Measurements from ENCODE around the gene ULK1. TPM values are rescaled to one million over a fixed set of nuclear protein-coding genes. Genes with fewer than 3 reads are reported as not detected.
"Not testable (repeated sequence)": the region's sequence is repeated elsewhere in the genome, so short reads cannot be mapped to it uniquely, and the experiment has no call there.

The ULK1 gene
- total RNA-seq, 1 experiment from 2014 or later = 72.1 TPM

DNA sequence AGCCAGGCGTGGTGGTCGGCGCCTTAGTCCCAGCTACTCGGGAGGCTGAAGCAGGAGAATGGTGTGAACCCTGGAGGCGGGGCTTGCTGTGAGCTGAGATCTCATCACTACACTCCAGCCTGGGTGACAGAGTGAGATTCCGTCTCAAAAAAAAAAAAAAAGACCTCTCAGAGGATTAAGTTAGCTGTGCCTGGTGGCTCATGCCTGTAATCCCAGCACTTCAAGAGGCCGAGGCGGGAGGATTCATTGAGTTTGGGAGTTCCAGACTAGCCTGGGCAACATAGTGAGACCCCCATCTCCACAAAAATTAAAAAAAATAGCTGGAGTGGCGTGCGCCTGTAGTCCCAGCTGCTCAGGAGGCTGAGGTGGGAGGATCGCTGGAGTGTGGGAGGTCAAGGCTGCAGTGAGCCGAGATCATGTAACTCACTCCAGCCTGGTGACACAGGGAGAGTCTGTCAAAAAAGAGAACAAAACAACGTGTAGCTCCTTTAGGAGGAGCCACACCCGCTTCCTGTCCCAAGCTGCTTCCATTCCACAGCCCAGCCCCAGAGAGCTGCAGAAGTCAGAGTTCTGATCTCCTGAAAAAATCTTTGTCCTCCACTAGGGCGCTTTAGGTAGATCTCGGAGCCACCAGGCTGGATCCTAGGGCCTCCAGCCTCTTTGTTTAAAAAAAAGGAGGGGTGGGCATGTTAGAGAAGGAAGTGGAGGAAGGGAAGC is 11.5 kb upstream of the ULK1 start:
- BruUV-seq (replicated peaks) = no TSS peak
- ChIA-PET POLR2A (no interaction called here), CTCF (interaction anchor here (0.7 kb wide), 1 partner anchor 52 kb away, joined by 3 read pairs; no protein-coding TSS in a partner anchor)
- no peak for DNase-seq (ENCODE audit: low read depth, low spot score)
- no peaks in the 10 kb centered on the region for H3K4me1 ChIP-seq (ENCODE audit: control insufficient read depth, insufficient read depth, low read length)
- no peaks in the 10 kb centered on the region; the same call in 1 of the 2 replicates for H3K9me3 ChIP-seq (ENCODE audit: control insufficient read depth, insufficient read depth, low read depth, low read length)
- H3K27ac ChIP-seq (ENCODE audit: low read length) = peak overlapping the region; percentile 44; the same call in 1 of the 2 replicates
- no peak overlapping the region for H3K4me3 ChIP-seq (ENCODE audit: low read depth in 2 of 2, low read length in 2 of 2)
- no peaks in the 10 kb centered on the region for H3K36me3 ChIP-seq (ENCODE audit: control insufficient read depth, insufficient read depth, low read length)
- in situ Hi-C loops (cut with HindIII; ENCODE audit: low pct_unique_long_range_greater_than_20kb, low sequenced_read_pairs) = no loop called here
- intact Hi-C loops (cut with micrococcal nuclease; ENCODE audit: unreplicated experiment) = no loop called here
- TF ChIP-seq, protein P1, sequence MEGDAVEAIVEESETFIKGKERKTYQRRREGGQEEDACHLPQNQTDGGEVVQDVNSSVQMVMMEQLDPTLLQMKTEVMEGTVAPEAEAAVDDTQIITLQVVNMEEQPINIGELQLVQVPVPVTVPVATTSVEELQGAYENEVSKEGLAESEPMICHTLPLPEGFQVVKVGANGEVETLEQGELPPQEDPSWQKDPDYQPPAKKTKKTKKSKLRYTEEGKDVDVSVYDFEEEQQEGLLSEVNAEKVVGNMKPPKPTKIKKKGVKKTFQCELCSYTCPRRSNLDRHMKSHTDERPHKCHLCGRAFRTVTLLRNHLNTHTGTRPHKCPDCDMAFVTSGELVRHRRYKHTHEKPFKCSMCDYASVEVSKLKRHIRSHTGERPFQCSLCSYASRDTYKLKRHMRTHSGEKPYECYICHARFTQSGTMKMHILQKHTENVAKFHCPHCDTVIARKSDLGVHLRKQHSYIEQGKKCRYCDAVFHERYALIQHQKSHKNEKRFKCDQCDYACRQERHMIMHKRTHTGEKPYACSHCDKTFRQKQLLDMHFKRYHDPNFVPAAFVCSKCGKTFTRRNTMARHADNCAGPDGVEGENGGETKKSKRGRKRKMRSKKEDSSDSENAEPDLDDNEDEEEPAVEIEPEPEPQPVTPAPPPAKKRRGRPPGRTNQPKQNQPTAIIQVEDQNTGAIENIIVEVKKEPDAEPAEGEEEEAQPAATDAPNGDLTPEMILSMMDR (IDR thresholded peaks at IDR 0.05) = no peak
- no peaks in the 10 kb centered on the region for H3K27me3 ChIP-seq (ENCODE audit: control insufficient read depth, insufficient read depth, low read length)
- peak; percentile 78 for ATAC-seq

DNA sequence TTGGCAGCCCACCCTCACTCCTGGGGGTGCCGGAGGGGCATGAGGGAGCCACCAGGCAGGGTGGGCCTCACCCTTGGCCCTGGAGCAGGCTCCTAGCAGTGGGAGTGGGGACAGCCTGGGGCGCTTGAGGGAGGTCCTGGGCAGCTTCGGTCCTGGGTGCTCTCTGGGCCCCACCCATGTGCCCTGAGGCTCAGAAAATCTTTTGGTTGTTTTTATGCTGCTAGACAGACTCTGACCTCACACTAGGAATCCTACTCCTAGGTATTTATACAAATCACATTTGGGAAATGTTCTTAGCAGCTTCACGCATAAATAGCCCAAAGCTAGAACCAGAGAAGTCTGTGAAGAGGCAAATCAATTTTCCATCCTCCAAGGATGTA is 10.9 kb upstream of the ULK1 start:
- ATAC-seq (peak; percentile 32; the same call in 1 of the 2 replicates), DNase-seq (ENCODE audit: low read depth, low spot score) (no peak)
- Histone ChIP-seq H3K4me1 (ENCODE audit: control insufficient read depth, insufficient read depth, low read length) (no peaks in the 10 kb centered on the region), H3K4me3 (ENCODE audit: low read depth in 2 of 2, low read length in 2 of 2) (no peak overlapping the region), H3K9me3 (ENCODE audit: control insufficient read depth, insufficient read depth, low read depth, low read length) (no peaks in the 10 kb centered on the region; the same call in 1 of the 2 replicates), H3K36me3 (ENCODE audit: control insufficient read depth, insufficient read depth, low read length) (no peaks in the 10 kb centered on the region), H3K27me3 (ENCODE audit: control insufficient read depth, insufficient read depth, low read length) (no peaks in the 10 kb centered on the region), H3K27ac (ENCODE audit: low read length) (peak overlapping the region; percentile 44; the same call in 1 of the 2 replicates)
- ChIA-PET CTCF (interaction anchor here (0.7 kb wide), 1 partner anchor 53 kb away, joined by 3 read pairs; no protein-coding TSS in a partner anchor), POLR2A (no interaction called here)
- TF ChIP-seq SIN3A (IDR thresholded peaks at IDR 0.05; ENCODE audit: borderline replicate concordance, insufficient read depth, low read depth, low read length) = no peak
- TF ChIP-seq TCF7L2 (IDR thresholded peaks at IDR 0.05; ENCODE audit: low read depth, low read length) = no peak
- TF ChIP-seq, protein P2, sequence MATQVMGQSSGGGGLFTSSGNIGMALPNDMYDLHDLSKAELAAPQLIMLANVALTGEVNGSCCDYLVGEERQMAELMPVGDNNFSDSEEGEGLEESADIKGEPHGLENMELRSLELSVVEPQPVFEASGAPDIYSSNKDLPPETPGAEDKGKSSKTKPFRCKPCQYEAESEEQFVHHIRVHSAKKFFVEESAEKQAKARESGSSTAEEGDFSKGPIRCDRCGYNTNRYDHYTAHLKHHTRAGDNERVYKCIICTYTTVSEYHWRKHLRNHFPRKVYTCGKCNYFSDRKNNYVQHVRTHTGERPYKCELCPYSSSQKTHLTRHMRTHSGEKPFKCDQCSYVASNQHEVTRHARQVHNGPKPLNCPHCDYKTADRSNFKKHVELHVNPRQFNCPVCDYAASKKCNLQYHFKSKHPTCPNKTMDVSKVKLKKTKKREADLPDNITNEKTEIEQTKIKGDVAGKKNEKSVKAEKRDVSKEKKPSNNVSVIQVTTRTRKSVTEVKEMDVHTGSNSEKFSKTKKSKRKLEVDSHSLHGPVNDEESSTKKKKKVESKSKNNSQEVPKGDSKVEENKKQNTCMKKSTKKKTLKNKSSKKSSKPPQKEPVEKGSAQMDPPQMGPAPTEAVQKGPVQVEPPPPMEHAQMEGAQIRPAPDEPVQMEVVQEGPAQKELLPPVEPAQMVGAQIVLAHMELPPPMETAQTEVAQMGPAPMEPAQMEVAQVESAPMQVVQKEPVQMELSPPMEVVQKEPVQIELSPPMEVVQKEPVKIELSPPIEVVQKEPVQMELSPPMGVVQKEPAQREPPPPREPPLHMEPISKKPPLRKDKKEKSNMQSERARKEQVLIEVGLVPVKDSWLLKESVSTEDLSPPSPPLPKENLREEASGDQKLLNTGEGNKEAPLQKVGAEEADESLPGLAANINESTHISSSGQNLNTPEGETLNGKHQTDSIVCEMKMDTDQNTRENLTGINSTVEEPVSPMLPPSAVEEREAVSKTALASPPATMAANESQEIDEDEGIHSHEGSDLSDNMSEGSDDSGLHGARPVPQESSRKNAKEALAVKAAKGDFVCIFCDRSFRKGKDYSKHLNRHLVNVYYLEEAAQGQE (IDR thresholded peaks at IDR 0.05; ENCODE audit: insufficient read depth in 1 of 2, low read depth in 2 of 2, low read length in 1 of 2) = no peak
- no peak for TF ChIP-seq POLR2AphosphoS5 (IDR thresholded peaks at IDR 0.05; ENCODE audit: low read depth, low read length)
- TF ChIP-seq, protein P1 (IDR thresholded peaks at IDR 0.05) = no peak
- intact Hi-C loops (cut with micrococcal nuclease; ENCODE audit: unreplicated experiment) (no loop called here), in situ Hi-C loops (cut with HindIII; ENCODE audit: low pct_unique_long_range_greater_than_20kb, low sequenced_read_pairs) (no loop called here)
- BruUV-seq (replicated peaks) = no TSS peak

DNA sequence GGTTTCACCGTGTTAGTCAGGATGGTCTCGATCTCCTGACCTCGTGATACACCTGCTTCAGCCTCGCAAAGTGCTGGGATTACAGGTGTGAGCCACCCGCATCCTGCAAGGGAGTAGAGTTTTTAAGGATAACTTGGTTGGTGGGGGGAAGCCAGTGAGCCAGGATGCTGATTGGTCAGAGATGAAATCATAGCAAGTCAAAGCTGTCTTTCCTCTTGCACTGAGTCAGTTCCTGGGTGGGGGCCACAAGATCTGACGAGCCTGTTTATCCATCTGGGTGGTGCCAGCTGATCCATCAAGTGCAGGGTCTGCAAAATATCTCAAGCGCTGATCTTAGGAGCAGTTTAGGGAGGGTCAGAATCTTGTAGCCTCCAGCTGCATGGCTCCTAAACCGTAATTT is 9.3 kb upstream of the ULK1 start:
- BruUV-seq (replicated peaks); DNase-seq (ENCODE audit: low read depth, low spot score); H3K9me3 ChIP-seq (ENCODE audit: control insufficient read depth, insufficient read depth, low read depth, low read length); H3K27me3 ChIP-seq (ENCODE audit: control insufficient read depth, insufficient read depth, low read length); H3K36me3 ChIP-seq (ENCODE audit: control insufficient read depth, insufficient read depth, low read length); CTCF ChIA-PET; intact Hi-C loops (cut with micrococcal nuclease; ENCODE audit: unreplicated experiment); H3K27ac ChIP-seq (ENCODE audit: low read length); in situ Hi-C loops (cut with HindIII; ENCODE audit: low pct_unique_long_range_greater_than_20kb, low sequenced_read_pairs); POLR2A ChIA-PET; H3K4me1 ChIP-seq (ENCODE audit: control insufficient read depth, insufficient read depth, low read length); H3K4me3 ChIP-seq (ENCODE audit: low read depth in 2 of 2, low read length in 2 of 2); ATAC-seq: not testable (repeated sequence)

Data from Panc1 (cell line).